Loucy (cell line): ENCODE results near the gene WFDC10A.
"Not testable (repeated sequence)": the region's sequence is repeated elsewhere in the genome, so short reads cannot be mapped to it uniquely, and the experiment has no call there.

Experiments
- H2AFZ ChIP-seq: fragments of 200-600 bp; sonication (generic); 2 replicates; pipeline ENCODE4 v1.6.0; 2016; ENCODE audit warnings: antibody characterized with exemption, mild to moderate bottlenecking, low read length, moderate library complexity
- H3F3A ChIP-seq: fragments of 200-600 bp; 2 replicates; pipeline ENCODE4 v1.6.0; 2016; ENCODE audit warnings: antibody characterized with exemption, low read depth, mild to moderate bottlenecking
- H3K27me3 ChIP-seq: fragments of 200-600 bp; sonication (generic); 2 replicates; pipeline ENCODE4 v1.6.1; 2014; ENCODE audit warnings: low read length, mild to moderate bottlenecking; ENCODE audit not compliant: insufficient read depth, poor library complexity, severe bottlenecking
- H3K36me3 ChIP-seq: fragments of 200-600 bp; sonication (generic); 2 replicates; pipeline ENCODE4 v1.6.1; 2016; ENCODE audit warnings: low read length; ENCODE audit not compliant: insufficient read depth
- H3K4me1 ChIP-seq: fragments of 200-600 bp; sonication (generic); 2 replicates; pipeline ENCODE4 v1.5.1; 2014; ENCODE audit warnings: low read length, mild to moderate bottlenecking; ENCODE audit not compliant: insufficient read depth, poor library complexity, severe bottlenecking
- H3K4me2 ChIP-seq: fragments of 200-600 bp; sonication (generic); 2 replicates; pipeline ENCODE4 v1.6.0; 2014; ENCODE audit warnings: antibody characterized with exemption, low read length, low read depth, mild to moderate bottlenecking; ENCODE audit not compliant: poor library complexity, severe bottlenecking
- H3K4me3 ChIP-seq: fragments of 200-600 bp; sonication (generic); 2 replicates; pipeline ENCODE4 v1.5.1; 2014; ENCODE audit warnings: low read length, mild to moderate bottlenecking, mixed read lengths; ENCODE audit not compliant: poor library complexity, severe bottlenecking
- H3K79me2 ChIP-seq: fragments of 200-600 bp; sonication (generic); 2 replicates; pipeline ENCODE4 v1.6.1; 2014; ENCODE audit warnings: low read length; ENCODE audit not compliant: insufficient read depth
- H3K9ac ChIP-seq: fragments of 200-600 bp; sonication (generic); 2 replicates; pipeline ENCODE4 v1.6.0; 2014; ENCODE audit warnings: mild to moderate bottlenecking, low read depth, low read length, moderate library complexity; ENCODE audit not compliant: poor library complexity, severe bottlenecking
- H3K9me2 ChIP-seq: fragments of 200-600 bp; sonication (generic); replicated peaks from 2 replicates; pipeline ENCODE4 v1.6.1; 2016; ENCODE audit warnings: low read depth, low read length, mixed read lengths
- H3K9me3 ChIP-seq: fragments of 200-600 bp; sonication (generic); 2 replicates; pipeline ENCODE4 v1.6.1; 2014; ENCODE audit warnings: mild to moderate bottlenecking, antibody characterized with exemption, low read length, low read depth; ENCODE audit not compliant: insufficient read depth
- H4K20me1 ChIP-seq: fragments of 200-600 bp; sonication (generic); 2 replicates; pipeline ENCODE4 v1.6.0; 2014; ENCODE audit warnings: antibody characterized with exemption, low read length, mild to moderate bottlenecking; ENCODE audit not compliant: insufficient read depth, poor library complexity, severe bottlenecking
- CTCF ChIP-seq: fragments of 200-600 bp; sonication (generic); conservative IDR thresholded peaks from 2 replicates; pipeline ENCODE4 v1.5.1; 2014; ENCODE audit warnings: mild to moderate bottlenecking, antibody characterized with exemption, low read length
- EZH2phosphoT487 ChIP-seq: fragments of 200-600 bp; IDR thresholded peaks from 2 replicates; pipeline ENCODE4 v1.6.1; 2018; ENCODE audit warnings: antibody characterized with exemption, mild to moderate bottlenecking, moderate library complexity, borderline replicate concordance

WFDC10A gene

GRCh38 chr20:45636513-45636912, 7.0 kb downstream of the WFDC10A start:
- H3K9me3 ChIP-seq = no peaks in the 10 kb centered on the region
- no peaks in the 10 kb centered on the region for H3K4me1 ChIP-seq
- no peak overlapping the region for H3K4me2 ChIP-seq
- H3K27me3 ChIP-seq = no peaks in the 10 kb centered on the region
- no peak overlapping the region for H2AFZ ChIP-seq
- H3F3A ChIP-seq = no peaks in the 10 kb centered on the region
- H4K20me1 ChIP-seq = no peaks in the 10 kb centered on the region
- H3K36me3 ChIP-seq = no peaks in the 10 kb centered on the region
- TF ChIP-seq CTCF = no peak
- TF ChIP-seq EZH2phosphoT487 = no peak
- H3K4me3 ChIP-seq = no peak overlapping the region
- no peak overlapping the region for H3K9ac ChIP-seq
- no peaks in the 10 kb centered on the region for H3K79me2 ChIP-seq
- H3K9me2 ChIP-seq = no peaks in the 10 kb centered on the region

DNA sequence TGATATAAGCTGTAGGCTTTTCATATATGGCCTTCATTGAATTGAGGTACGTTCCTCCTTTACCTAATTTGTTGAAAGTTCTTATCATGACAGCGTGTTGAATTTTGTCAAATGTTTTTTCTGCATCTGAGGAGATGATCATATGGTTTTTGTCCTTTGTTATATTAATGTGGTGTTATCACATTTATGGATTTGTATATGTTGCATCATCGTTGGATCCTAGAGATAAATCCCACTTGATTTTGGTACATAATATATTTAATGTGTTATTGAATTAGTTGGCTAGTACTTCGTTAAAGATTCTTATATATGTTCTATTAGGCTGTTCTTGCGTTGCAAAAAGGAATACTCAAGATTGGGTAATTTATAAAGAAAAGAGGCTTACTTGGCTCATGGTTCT, 10.1 kb downstream of the WFDC10A start:
- Histone ChIP-seq H3K4me2 (no peak overlapping the region), H2AFZ (no peak overlapping the region), H3K9ac (no peak overlapping the region), H3K36me3 (no peaks in the 10 kb centered on the region), H3F3A (no peaks in the 10 kb centered on the region), H3K9me3 (no peaks in the 10 kb centered on the region), H3K79me2 (no peaks in the 10 kb centered on the region), H3K4me1 (no peaks in the 10 kb centered on the region), H4K20me1 (no peaks in the 10 kb centered on the region), H3K4me3 (no peak overlapping the region), H3K9me2 (no peaks in the 10 kb centered on the region), H3K27me3 (no peaks in the 10 kb centered on the region)
- no peak for TF ChIP-seq EZH2phosphoT487
- no peak for TF ChIP-seq CTCF

DNA sequence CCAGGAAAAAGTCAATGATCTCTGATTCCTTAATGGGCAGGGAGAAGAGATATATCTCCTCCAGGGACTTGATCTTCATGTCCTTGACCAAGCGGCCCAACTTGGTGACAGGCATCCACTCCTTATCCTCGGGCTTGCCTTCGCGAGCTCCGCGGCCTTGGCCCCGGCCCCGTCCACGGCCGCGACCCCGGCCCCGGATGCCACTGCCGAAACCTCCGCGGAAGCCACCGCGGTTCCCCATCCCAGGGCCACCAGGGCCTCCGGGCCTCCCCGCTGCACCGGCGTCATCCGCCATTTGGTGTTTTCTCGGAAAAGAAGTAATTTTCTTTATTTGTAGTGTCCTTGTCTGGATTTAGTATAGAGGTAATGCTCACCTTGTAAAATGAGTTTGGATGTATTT, 11.5 kb downstream of the WFDC10A start:
- H3K79me2 ChIP-seq, H3F3A ChIP-seq, H3K4me1 ChIP-seq, H3K27me3 ChIP-seq, H2AFZ ChIP-seq, H3K4me3 ChIP-seq, H3K9me3 ChIP-seq, H3K4me2 ChIP-seq, H3K36me3 ChIP-seq, H4K20me1 ChIP-seq, H3K9ac ChIP-seq, H3K9me2 ChIP-seq: not testable (repeated sequence)

DNA sequence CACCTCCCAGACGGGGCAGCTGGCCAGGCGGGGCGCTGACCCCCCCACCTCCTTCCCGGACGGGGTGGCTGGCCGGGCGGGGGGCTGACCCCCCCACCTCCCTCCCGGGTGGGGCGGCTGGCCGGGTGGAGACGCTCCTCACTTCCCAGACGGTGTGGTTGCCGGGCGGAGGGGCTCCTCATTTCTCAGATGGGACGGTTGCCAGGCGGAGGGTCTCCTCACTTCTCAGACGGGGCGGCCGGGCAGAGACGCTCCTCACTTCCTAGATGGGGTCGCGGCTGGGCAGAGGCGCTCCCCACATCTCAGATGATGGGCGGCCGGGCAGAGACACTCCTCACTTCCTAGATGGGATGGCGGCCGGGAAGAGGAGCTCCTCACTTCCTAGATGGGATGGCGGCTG, 16.3 kb downstream of the WFDC10A start:
- not testable (repeated sequence) for H3F3A ChIP-seq, H3K9ac ChIP-seq, H3K4me1 ChIP-seq, H3K9me2 ChIP-seq, H2AFZ ChIP-seq, H3K4me3 ChIP-seq, H3K36me3 ChIP-seq, H3K79me2 ChIP-seq, H4K20me1 ChIP-seq, H3K4me2 ChIP-seq, H3K9me3 ChIP-seq, H3K27me3 ChIP-seq
